ENCODE data around the gene TBC1D25.

The TBC1D25 gene

DNA sequence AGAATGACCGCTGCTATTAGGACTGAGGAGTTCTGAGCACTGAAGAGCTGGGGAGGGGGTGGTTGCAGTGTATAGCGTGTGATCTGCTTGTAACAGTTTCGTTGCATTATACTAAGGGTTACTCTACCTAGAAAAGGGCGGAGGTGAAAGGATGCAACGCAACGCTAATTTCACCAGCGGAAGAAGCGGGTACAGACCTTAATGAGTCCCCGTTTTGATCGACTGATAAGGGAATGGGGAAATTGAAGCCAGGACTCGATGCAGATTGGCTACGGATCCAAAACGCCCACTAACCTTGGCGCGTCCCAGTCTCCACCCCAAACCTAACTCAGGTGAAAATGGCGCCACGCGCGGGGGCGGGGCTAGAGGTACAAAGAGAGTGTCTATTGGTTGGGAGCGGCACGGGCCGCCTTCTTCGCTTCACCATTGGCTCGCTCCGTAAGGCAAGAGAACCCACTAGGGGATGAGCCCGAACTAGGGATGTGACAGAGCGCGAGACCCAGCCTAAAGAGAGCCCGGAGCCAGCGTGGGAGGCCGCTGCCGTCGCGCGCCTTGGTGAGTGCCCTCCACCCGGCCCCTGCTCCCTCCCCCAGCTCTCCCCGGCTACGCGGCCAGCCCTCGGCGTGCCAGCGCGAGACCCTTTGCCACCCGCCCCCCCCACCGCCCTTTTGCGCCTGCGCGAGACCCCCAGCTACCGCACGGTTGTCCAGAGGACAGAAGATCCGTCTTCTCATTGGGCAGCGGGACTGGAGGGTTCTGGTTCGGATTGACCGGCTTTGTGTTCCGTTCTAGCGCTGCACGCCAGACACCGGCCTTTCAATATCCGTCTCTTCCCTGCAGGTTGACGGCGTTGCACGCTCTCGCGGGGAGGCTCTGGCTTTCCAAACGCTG is 17.9 kb upstream of the TBC1D25 start, which contains the start of gene EBP (continued):
- TF ChIP-seq, protein P1, sequence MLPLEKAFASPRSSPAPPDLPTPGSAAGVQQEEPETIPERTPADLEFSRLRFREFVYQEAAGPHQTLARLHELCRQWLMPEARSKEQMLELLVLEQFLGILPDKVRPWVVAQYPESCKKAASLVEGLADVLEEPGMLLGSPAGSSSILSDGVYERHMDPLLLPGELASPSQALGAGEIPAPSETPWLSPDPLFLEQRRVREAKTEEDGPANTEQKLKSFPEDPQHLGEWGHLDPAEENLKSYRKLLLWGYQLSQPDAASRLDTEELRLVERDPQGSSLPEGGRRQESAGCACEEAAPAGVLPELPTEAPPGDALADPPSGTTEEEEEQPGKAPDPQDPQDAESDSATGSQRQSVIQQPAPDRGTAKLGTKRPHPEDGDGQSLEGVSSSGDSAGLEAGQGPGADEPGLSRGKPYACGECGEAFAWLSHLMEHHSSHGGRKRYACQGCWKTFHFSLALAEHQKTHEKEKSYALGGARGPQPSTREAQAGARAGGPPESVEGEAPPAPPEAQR (tag by site-specific recombination; IDR thresholded peaks at IDR 0.05): no peak
- TF ChIP-seq ZNF19 (tag by site-specific recombination; IDR thresholded peaks at IDR 0.05; ENCODE audit: low read depth) (no peak), FEZF1 (tag by site-specific recombination; IDR thresholded peaks at IDR 0.05) (no peak), KLF9 (tag by site-specific recombination; IDR thresholded peaks at IDR 0.05; ENCODE audit: low read depth) (peak; percentile 19; the same call in 1 of the 2 replicates), KLF8 (tag by site-specific recombination; IDR thresholded peaks at IDR 0.05) (peak; percentile 49; the same call in 1 of the 2 replicates), ZNF335 (tag by site-specific recombination; conservative IDR thresholded peaks at IDR 0.05) (peak; percentile 39; the same call in 1 of the 2 replicates), GLIS1 (tag by site-specific recombination; IDR thresholded peaks at IDR 0.05) (peak; percentile 57; the same call in 1 of the 2 replicates), ZNF629 (tag by site-specific recombination; IDR thresholded peaks at IDR 0.05) (peak; percentile 44; the same call in 1 of the 2 replicates), ZNF658 (tag by site-specific recombination; IDR thresholded peaks at IDR 0.05) (no peak), ZNF776 (tag by site-specific recombination; IDR thresholded peaks at IDR 0.05; ENCODE audit: borderline replicate concordance) (no peak), MYNN (tag by site-specific recombination; IDR thresholded peaks at IDR 0.05; ENCODE audit: borderline replicate concordance) (no peak), ZNF311 (tag by site-specific recombination; IDR thresholded peaks at IDR 0.05; ENCODE audit: borderline replicate concordance) (no peak), SP2 (tag by site-specific recombination; IDR thresholded peaks at IDR 0.05) (peak; percentile 95), KLF10 (tag by site-specific recombination; IDR thresholded peaks at IDR 0.05) (peak; percentile 67; the same call in 1 of the 2 replicates), ZNF792 (tag by site-specific recombination; IDR thresholded peaks at IDR 0.05) (no peak), ZNF366 (tag by site-specific recombination; conservative IDR thresholded peaks at IDR 0.05) (peak; percentile 50; the same call in 1 of the 2 replicates), ZNF600 (tag by site-specific recombination; IDR thresholded peaks at IDR 0.05) (peak; percentile 28; the same call in 1 of the 2 replicates), HOXD13 (CRISPR knock-in tag; IDR thresholded peaks at IDR 0.05; ENCODE audit: borderline replicate concordance) (no peak), ZBTB8A (tag by site-specific recombination; IDR thresholded peaks at IDR 0.05) (peak; percentile 60; the same call in 1 of the 2 replicates), OVOL3 (tag by site-specific recombination; IDR thresholded peaks at IDR 0.05) (no peak), ZNF654 (tag by site-specific recombination; IDR thresholded peaks at IDR 0.05; ENCODE audit: low read depth) (no peak), ZFHX2 (tag by site-specific recombination; conservative IDR thresholded peaks at IDR 0.05) (peak; percentile 69), RBAK (tag by site-specific recombination; IDR thresholded peaks at IDR 0.05) (no peak), ZNF610 (tag by site-specific recombination; IDR thresholded peaks at IDR 0.05; ENCODE audit: borderline replicate concordance) (no peak), ZNF785 (tag by site-specific recombination; IDR thresholded peaks at IDR 0.05) (no peak), ZNF549 (tag by site-specific recombination; IDR thresholded peaks at IDR 0.05) (no peak)
- TF ChIP-seq, protein P2, sequence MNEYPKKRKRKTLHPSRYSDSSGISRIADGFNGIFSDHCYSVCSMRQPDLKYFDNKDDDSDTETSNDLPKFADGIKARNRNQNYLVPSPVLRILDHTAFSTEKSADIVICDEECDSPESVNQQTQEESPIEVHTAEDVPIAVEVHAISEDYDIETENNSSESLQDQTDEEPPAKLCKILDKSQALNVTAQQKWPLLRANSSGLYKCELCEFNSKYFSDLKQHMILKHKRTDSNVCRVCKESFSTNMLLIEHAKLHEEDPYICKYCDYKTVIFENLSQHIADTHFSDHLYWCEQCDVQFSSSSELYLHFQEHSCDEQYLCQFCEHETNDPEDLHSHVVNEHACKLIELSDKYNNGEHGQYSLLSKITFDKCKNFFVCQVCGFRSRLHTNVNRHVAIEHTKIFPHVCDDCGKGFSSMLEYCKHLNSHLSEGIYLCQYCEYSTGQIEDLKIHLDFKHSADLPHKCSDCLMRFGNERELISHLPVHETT (tag by site-specific recombination; IDR thresholded peaks at IDR 0.05): no peak
- TF ChIP-seq, protein P3, sequence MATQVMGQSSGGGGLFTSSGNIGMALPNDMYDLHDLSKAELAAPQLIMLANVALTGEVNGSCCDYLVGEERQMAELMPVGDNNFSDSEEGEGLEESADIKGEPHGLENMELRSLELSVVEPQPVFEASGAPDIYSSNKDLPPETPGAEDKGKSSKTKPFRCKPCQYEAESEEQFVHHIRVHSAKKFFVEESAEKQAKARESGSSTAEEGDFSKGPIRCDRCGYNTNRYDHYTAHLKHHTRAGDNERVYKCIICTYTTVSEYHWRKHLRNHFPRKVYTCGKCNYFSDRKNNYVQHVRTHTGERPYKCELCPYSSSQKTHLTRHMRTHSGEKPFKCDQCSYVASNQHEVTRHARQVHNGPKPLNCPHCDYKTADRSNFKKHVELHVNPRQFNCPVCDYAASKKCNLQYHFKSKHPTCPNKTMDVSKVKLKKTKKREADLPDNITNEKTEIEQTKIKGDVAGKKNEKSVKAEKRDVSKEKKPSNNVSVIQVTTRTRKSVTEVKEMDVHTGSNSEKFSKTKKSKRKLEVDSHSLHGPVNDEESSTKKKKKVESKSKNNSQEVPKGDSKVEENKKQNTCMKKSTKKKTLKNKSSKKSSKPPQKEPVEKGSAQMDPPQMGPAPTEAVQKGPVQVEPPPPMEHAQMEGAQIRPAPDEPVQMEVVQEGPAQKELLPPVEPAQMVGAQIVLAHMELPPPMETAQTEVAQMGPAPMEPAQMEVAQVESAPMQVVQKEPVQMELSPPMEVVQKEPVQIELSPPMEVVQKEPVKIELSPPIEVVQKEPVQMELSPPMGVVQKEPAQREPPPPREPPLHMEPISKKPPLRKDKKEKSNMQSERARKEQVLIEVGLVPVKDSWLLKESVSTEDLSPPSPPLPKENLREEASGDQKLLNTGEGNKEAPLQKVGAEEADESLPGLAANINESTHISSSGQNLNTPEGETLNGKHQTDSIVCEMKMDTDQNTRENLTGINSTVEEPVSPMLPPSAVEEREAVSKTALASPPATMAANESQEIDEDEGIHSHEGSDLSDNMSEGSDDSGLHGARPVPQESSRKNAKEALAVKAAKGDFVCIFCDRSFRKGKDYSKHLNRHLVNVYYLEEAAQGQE (tag by site-specific recombination; IDR thresholded peaks at IDR 0.05): no peak
- TF ChIP-seq, protein P4, sequence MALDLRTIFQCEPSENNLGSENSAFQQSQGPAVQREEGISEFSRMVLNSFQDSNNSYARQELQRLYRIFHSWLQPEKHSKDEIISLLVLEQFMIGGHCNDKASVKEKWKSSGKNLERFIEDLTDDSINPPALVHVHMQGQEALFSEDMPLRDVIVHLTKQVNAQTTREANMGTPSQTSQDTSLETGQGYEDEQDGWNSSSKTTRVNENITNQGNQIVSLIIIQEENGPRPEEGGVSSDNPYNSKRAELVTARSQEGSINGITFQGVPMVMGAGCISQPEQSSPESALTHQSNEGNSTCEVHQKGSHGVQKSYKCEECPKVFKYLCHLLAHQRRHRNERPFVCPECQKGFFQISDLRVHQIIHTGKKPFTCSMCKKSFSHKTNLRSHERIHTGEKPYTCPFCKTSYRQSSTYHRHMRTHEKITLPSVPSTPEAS (tag by site-specific recombination; IDR thresholded peaks at IDR 0.05): no peak; the same call in 1 of the 2 replicates
- TF ChIP-seq, protein P5, sequence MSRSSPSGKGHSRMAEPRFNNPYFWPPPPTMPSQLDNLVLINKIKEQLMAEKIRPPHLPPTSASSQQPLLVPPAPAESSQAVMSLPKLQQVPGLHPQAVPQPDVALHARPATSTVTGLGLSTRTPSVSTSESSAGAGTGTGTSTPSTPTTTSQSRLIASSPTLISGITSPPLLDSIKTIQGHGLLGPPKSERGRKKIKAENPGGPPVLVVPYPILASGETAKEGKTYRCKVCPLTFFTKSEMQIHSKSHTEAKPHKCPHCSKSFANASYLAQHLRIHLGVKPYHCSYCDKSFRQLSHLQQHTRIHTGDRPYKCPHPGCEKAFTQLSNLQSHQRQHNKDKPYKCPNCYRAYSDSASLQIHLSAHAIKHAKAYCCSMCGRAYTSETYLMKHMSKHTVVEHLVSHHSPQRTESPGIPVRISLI (tag by site-specific recombination; IDR thresholded peaks at IDR 0.05): no peak
